ENCODE measurements around the gene FBLN2.

DNA sequence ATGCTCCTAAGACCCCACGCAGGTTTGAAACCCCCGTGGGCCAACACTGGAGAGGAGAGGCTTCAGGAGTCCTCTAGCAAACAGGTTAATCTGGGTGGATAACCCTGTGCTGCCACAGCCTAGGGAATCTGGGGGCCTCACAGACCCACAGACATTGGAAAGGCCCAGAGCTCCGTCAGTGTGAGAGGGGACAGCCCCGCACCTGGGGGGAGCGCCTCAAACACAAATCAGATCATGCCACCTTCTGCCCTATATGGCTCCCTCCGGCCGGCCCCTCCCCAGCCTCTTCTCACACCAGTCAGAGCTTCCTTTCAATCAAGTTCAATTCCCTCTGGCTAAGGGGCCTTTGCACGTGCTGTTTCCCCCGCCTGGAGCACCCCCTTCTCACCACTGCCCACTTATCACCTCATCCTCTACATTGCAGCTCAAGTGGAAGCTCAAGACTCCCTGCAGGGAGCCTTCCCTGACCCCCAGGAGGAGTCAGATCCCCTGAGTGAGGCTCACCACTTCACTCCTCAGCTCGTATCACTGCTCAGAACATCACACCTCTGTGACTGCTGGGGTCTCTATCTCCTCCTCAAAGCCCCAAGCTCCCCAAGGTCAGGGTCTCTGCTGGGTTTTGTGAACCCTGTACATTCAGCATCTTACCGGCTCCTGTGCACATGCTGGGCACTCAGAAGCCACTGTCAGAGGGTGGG lies 24.1 kb downstream of the FBLN2 start:
- TF ChIP-seq, protein P1, sequence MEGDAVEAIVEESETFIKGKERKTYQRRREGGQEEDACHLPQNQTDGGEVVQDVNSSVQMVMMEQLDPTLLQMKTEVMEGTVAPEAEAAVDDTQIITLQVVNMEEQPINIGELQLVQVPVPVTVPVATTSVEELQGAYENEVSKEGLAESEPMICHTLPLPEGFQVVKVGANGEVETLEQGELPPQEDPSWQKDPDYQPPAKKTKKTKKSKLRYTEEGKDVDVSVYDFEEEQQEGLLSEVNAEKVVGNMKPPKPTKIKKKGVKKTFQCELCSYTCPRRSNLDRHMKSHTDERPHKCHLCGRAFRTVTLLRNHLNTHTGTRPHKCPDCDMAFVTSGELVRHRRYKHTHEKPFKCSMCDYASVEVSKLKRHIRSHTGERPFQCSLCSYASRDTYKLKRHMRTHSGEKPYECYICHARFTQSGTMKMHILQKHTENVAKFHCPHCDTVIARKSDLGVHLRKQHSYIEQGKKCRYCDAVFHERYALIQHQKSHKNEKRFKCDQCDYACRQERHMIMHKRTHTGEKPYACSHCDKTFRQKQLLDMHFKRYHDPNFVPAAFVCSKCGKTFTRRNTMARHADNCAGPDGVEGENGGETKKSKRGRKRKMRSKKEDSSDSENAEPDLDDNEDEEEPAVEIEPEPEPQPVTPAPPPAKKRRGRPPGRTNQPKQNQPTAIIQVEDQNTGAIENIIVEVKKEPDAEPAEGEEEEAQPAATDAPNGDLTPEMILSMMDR (IDR thresholded peaks at IDR 0.05) = no peak
- TF ChIP-seq ZFX (IDR thresholded peaks at IDR 0.05; ENCODE audit: borderline replicate concordance) = no peak

Data from 22Rv1 (cell line).